Measurements from ENCODE around the gene GRIA3. TPM values are rescaled to one million over a fixed set of nuclear protein-coding genes. Genes with fewer than 3 reads are reported as not detected.
"Not testable (repeated sequence)": the region's sequence is repeated elsewhere in the genome, so short reads cannot be mapped to it uniquely, and the experiment has no call there.

GRIA3 gene
- polyA plus RNA-seq, 12 donors = 1.7 to 5.6 (median 2.9) TPM; not detected in 2

DNA sequence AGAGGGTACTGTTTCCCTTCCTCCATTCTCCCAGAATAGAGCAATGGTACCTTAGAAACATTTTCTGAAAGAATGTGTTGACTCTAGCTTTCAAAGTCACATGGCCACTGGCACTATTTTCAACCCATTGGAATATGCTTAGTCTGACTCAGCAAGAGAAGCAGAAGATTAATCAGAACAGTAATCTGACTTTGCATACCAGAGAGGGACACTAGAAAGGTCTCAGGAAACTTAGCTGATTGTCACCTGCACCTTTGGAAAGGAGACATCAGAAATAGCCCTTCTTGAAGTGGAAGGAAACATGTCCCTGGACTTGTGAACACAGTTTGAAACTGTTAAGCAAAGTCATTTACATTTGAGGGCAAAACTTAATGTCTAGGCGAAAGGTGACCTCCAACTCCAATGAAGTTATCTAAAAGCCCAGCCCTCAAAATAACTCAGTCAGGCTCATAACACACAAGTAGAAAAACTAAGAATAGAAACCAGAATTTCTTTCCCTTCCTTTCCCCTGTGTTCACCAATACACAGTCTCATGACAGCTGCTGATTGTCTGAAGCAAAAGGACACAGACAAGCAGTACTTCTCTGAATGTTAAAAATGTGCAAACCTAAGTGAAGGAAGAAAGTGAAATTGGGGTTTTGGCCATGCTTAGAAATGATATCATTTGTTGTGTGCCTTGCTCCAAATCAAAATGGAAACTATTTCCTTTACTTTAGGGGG lies 270.8 kb downstream of the GRIA3 start:
- DNase-seq = no peak

DNA sequence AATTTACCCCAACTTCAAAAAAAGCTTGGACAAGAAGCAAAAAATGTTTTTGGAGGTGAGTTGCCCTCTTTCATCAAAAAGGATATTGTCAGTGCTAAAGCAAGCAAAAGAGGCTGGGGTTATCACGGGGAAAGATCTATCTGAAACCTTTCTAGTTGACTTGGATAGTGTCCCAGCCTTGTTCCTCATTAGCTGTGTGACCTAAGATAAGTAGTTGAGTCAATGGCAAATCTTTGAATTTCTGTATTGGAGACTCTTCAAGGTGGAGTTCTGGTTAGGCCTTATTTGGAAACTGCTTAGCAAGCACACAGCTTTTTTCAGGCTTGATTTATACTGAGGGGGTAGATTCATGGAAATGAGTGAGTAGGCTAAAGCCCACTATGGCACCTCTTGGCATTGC lies 271.6 kb downstream of the GRIA3 start:
- DNase-seq = no peak

DNA sequence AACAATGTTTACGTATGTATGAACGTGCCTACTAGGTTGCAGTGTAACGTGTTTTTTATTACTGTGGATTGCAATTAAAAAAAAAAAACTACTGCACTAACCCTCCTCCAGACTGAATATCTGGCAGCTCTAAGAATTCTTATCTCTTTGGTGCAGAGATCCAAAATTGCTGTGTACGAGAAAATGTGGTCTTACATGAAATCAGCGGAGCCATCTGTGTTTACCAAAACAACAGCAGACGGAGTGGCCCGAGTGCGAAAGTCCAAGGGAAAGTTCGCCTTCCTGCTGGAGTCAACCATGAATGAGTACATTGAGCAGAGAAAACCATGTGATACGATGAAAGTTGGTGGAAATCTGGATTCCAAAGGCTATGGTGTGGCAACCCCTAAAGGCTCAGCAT lies 280.6 kb downstream of the GRIA3 start:
- DNase-seq = no peak

DNA sequence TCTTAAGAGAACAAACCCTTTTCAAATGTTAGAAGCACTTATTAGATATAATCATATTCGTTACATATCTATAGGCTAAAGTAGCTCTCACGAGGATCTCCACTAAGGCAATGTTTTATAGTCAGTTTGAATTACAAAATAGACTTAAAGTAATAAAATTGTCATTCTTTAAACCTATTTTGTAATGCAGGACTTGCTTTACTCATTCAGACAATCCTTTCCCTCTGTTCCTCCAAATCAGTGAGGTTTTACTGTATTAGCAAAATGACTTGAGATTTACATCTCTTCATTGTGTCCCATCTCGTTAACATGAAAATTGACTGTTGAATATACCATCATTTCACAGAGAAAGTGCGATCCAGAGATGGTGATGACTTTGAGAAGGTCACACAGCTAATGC lies 284.4 kb downstream of the GRIA3 start:
- DNase-seq = no peak

DNA sequence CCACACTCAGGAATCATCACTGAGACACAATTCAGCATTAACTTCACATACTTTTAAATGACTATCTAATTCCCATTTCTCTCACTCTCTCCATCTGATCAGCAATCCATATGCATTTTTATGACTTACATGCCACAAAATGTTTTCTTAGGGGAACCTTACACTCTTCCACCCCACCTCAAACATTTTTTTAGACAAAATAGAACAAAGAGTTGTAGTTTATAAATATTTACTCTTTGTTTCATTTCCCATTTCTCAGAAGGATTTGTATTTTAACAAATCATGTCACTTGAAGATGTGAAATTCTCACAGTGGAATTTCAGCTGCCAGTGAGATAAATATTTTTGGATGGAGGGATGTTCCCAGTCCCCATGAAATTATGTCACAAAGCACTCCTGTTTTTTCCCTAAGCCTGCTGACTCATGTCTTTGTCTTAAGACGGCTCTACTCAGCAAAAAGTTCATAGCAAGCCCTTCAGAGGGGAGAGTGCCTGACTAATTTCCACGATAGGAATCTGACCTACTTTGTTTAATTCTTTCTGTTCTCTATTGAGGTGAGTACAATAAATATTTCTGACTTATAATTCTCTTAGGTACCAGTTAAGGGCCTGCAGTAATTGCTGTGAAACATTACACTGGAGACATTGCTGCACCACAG lies 291.1 kb downstream of the GRIA3 start:
- DNase-seq = no peak

DNA sequence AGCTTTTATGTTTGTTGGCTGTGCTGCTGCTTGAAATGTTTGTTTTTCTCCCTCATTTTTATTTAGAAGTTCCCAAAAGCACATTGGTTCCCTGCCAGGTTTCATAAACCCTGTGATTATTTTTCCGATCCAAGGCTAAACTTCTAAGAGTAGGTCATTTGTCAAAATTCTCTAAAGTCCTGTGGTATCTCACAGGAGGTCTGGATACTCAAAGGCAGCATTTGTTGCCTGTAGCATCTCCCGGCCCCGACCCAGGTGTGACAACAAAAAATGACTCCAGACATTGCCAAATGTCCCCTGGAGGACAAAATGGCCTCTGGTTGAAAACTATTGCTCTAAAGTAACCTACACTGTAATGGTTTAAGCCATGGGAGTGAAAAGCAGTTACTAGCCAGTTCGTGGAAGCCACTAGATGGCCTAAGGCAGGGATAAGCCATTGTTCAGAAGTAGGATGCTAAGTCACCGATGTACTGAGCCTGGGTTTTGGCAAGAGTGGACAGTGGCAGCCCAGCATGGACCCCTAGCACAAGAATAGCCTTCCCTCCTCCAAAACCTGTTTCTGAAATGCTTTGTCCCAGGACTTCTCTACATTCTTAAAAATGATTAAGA lies 292.6 kb downstream of the GRIA3 start:
- DNase-seq = no peak

DNA sequence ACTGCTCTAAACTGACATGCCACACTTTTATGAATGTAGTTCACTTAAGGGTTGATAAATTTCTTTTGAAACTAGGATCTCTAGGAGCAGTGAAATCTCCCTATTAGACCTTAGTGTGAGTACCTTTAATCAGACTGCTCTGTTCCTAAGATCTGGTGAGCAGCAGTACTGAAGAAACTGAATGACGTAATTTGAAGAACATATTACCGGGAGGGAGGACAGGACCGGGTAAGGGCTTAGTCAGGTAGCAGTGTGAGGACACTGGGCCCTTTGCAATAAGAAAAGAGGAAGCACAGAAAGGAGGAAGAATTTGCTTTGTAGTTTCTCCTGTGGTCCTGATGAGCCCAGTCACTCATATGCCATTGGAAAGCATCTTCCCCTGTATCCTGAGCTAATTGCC lies 293.6 kb downstream of the GRIA3 start:
- DNase-seq = no peak

DNA sequence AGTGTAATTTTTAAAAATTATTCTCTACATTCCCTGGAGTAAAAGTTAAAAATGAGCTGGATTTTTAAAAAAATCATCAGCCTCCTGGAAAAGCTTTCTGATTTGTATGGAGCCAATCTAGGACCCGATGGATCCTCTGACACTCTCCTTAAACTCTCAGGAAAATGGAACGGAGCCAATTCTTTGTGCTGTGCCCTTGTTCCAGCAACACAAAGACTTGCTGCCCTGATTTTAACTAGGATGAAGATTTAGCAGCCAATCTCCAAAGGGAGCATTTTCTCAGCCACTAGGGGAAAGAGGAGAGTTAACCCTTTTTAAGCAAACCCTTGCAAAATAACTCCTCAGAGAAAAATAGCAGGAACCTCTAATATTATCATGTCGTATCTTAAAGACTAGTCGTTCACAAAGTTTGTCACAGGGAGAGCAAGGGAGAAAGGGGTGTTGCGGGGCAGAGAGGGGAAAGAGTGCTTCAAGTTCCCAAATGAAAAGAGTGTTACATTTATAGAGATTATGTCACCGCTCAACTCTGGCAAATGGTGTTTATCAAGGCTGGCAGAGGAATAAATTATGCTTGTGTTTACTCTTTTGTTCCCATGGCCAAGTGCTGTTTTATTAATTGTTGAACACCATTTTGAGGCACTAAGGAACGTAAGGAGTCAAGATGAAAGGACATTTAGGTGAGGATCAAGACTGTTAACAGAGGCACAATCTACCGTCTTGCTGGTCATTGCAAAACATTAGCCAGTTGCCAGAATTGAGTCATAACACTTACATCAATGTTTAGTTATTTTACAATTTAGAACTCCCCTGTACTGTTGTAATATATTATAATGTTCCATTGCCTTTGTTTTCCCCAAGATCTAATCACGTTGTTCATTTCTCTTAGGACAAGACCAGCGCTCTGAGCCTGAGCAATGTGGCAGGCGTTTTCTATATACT lies 298.1 kb downstream of the GRIA3 start:
- DNase-seq = no peak

DNA sequence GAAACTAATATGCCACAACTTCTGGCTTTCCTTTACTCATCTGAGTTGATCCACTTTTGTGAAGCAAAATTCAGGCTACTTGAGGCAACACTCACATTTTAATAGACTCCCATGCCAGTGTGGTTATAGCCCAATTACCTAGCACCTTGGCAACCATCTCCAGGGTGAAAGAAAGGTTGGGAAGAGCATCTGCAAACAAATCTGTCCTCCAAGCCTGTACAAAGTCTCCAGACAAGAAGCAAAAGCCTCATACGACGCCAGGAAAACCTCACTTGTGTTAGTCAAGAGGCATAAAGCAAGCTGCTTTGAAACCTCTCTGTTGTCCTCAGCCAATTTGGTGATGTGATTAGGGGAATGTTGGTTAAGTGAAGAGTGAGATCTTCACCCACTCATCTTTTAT lies 302.2 kb downstream of the GRIA3 start:
- DNase-seq = no peak

DNA sequence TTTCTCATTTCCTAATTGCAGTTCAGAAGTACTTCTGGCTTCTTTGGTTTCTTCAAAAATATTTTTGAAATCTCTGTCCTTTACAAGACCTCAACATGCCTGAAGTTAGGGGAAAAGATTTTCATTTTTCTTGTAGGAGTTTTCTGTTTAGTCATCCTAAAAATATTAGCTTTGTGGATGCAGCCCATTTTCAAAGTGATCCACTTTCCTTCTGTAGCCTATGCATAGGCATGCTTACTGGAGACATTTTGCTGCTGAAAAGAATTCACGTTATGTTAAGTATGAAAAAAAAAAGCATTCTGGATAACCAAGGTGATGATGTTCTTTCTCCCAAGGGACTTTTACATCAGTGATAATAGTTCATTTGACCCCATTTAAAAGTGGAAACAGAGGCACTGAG lies 303.2 kb downstream of the GRIA3 start:
- no peak for DNase-seq

DNA sequence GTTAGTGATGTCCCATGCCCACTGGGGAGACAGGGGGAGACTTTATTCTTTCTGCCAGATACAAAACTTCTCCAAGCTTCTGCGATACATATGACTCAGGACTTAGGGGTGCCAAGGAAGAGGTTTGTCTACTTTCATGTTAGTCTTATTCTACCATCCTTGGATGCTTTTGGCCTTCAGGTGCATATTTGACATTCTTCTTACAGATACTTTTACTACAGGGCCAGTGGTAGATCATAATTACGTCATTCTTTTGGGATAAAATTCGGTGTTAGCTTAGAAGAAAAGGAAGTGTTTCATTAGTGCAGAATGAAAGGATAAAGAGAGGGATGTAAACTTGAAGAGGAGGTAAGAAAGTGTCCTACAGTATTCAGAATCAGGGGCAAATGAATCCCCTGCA lies 303.6 kb downstream of the GRIA3 start:
- no peak for DNase-seq

DNA sequence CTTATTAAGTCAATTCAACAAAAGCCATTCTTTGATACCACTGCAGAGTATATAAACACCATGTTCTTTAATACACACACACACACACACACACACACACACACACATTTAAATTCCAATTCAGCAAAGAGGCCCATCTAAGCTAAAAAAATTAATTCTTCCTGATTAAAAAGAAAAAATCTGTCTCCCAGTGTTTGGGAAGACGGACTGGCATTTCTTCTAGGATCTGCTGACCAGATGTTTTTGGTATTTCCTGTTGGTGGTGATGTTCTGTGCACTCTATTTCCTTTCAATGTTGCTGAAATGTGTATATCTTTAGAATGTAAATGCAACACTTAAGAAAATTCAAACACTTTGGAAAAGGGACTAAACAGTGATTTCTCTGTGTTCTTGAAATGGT lies 304.9 kb downstream of the GRIA3 start:
- no peak for DNase-seq

DNA sequence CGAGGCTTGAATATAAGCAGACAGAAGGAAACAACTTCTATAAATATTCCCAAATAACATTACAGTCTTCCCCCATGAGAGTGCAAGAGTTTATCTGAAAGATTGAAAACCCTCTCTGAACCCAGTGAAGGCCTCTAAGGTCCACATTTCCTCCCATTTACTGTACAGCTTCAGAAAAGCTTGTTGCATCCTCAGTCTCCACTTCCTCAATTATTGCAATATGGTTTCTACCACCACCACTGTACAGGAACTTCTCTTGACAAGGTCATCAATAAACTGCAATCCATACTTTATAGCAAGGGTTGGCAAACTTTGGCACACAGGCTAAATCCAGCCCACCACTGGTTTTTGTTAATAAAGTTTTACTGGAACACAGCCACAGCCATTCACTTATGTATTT lies 309.8 kb downstream of the GRIA3 start:
- DNase-seq = no peak

DNA sequence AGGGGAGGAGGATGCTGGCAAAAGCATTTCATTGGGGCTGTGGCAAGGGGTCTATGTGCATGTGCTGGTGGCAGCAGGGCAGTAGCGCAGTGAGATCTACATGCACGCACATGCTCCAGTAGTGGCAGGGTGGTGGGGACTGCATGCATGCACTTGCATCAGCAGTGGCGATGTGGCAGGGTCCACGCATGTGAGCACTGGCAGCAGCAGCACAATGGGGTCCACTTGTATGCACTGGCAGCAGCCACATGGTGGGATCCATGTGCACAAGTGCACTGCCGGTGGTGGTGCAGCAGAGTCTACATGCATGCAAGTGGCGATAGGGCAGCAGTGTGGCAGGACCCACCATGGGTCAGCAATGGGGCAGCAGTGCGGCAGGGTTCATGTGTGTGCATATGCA lies 315.7 kb downstream of the GRIA3 start:
- no peak for DNase-seq

DNA sequence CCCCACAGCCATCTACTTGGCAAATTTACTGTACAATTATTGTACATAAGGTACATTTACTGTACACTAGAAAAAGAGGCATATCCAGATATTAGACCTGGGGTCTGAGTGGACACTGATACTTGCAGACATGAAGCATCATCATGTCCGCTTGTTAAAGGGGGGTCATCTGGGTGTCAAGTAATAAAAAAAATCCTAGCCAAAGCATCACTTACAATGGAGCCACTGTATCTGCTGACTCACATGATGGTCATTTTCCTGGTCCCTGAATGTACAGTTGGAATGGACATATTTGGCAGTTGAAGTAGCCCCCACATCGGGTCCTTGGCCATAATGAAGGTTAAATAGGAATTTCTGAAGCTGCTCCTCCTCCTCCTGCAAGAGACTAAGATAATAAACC lies 320.0 kb downstream of the GRIA3 start:
- DNase-seq = no peak

DNA sequence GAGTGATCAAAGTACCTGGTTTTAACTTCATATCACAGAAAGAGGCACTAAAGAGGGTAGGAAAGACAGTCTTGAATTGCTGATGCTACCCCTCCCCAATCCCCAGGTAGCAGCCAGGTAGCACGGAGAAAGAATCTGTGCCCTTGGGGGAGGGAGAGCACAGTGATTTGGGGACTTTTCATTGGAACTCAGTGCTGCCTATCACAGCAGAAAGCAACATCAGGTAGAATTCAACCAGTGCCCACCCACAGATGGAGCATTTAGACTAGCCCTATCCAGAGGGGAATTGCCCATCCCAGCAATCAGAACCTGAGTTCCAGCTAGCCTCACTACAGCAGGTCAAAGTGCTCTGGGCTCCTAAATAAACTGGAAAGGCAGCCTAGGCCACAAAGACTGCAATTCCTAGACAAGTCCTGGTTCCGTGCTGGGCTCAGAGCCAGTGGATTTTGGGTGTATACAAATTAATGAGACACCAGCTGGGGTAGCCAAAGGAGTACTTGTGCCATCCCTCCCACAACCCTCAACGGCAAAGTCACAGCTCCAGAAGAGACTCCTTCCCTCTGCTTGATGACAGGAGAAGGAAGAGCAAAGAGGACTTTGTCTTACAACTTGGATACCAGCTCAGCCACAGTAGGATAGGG lies 320.7 kb downstream of the GRIA3 start:
- DNase-seq = no peak

DNA sequence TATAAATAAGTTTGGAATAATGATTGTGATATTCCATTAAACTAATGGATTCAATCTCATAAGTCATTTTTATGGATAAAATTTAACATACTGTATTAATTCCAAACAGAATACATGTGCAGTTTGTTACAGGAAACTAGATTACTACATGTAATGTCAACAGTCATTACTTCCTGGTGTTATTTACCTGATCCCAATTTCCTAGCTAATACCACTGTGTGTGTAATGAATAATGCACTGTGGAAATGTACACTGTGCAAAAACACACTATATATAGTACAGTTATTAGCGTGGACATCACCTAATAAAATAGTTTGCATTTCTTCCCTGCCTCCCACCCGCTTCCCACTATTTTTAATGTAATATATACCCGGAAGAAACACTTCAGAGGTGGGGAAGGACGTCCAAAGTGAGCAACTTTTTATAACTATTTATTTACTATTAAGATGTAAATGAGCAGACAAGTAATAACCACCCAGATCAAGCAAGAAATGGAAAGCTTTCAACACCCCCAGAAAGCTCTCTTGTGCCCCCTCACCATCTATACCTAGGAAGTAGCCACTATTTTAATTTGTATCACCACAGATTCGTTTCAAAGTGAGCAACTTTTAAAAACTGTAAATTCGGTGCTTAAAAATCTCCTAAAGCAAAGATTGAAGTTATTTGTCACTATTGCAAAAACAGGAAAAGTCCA lies 329.7 kb downstream of the GRIA3 start:
- DNase-seq = no peak

DNA sequence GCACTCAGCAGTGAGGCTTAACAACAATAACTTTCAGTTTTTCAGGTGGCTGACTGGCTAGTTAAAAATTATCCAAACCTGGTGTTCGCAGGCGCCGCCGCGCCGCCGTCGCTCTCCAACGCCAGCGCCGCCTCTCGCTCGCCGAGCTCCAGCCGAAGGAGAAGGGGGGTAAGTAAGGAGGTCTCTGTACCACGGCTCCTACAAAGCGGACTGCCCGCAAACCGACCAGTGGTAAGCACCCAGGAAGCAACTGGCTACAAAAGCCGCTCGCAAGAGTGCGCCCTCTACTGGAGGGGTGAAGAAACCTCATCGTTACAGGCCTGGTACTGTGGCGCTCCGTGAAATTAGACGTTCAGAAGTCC lies 330.2 kb downstream of the GRIA3 start:
- not testable (repeated sequence) for DNase-seq

DNA sequence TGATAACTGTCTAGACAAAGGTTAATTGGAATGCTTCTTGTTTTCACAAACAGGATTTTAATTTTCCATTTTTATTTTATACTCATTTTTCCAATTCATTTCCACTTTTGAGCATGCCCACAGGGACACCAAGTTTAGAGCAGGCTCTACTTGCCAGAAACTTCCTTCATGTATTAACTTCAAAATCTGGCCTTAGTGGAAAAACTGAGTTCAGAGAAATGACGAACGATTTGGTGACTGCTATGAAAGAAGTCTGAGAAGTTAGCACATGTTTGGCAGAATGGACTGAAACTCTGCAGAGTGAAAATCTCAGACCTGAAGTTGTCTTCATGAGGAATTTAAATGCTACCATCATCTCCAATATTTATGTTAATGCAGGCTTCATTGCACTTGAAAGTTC lies 334.7 kb downstream of the GRIA3 start:
- peak; percentile 45 for DNase-seq

DNA sequence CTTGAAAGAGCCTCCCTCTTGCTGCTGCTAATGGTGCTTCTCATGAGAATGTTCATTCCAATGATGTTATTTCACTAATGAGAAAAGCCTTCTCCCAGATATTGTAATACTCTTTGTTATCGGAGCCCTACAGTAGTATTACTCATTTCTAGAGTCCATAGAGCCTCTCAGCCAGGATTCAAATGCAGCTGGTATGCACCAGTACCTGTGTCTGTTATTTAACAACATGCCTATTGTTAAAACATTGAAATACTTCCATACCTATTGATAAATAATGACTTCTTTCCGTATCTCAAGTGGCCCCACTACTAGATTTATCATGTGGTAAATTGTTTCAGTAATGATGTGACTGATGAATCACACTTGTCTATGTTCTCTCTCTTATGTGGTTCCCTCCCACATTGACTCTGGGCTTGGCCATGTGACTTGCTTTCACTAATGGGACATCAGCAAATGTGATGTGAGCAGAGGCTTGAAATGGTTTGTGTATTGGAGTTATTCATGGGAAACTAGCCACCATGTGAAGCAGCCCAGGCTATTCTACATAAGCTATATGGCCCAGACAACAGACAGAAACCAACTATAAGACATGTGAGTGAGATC lies 341.1 kb downstream of the GRIA3 start:
- DNase-seq = no peak

DNA sequence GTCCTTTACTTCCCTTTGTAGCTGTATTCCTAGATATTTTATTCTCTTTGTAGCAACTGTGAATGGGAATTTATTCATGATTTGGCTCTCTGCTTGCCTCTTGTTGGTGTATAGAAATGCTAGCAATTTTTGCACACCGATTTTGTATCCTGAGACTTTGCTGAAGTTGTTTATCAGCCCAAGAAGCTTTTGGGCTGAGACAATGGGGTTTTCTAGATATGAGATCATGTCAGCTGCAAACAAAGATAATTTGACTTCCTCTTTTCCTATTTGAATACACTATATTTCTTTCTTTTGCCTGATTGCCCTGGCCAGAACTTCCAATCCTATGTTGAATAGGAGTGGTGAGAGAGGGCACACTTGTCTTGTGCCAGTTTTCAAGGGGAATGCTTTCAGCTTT lies 346.6 kb downstream of the GRIA3 start:
- DNase-seq = not testable (repeated sequence)
